H1 (cell line): Measurements from ENCODE around the gene OOEP. TPM values are rescaled to one million over a fixed set of nuclear protein-coding genes. Genes with fewer than 3 reads are reported as not detected.

Experiments used
- CTCF ChIA-PET: fragments of 300-600 bp; sonication (Branson Sonifier 250); formaldehyde crosslinking; loops from one replicate; lab custom pipeline; 2021; ENCODE audit not compliant: partially characterized antibody; lab: Charles Lee
- POLR2A ChIA-PET: fragments of 300-600 bp; sonication (Branson Sonifier 250); formaldehyde crosslinking; loops from one replicate; lab custom pipeline; 2021; ENCODE audit warnings: inconsistent platforms; ENCODE audit not compliant: partially characterized antibody; lab: Charles Lee
- DNase-seq, 2 experiments: peaks; one replicate each; pipeline versions ENCODE4 v3.0.0 to v3.0.0-alpha.2; 2010 to 2022; ENCODE audit warnings: low spot score in 2 of 2, low read depth in 1 of 2, mixed read lengths in 1 of 2
- FAIRE-seq: peaks from 2 replicates; lab custom pipeline; 2011; peaks lifted over from hg19 to GRCh38; lab: Jason Lieb, UNC
- H2AFZ ChIP-seq: 2 replicates; pipeline ENCODE4 v1.8.1; 2012; ENCODE audit warnings: low read length, inconsistent platforms
- H2AK5ac ChIP-seq: 2 replicates; pipeline ENCODE4 v1.6.1; 2013; ENCODE audit warnings: low read depth, low read length
- H2BK120ac ChIP-seq: replicated peaks from 2 replicates; pipeline ENCODE3; 2013; ENCODE audit warnings: low read depth, low read length, inconsistent platforms
- H2BK12ac ChIP-seq: 2 replicates; pipeline ENCODE4 v1.6.1; 2013; ENCODE audit warnings: low read depth, low read length
- H2BK15ac ChIP-seq: 2 replicates; pipeline ENCODE4 v1.6.1; 2013; ENCODE audit warnings: low read length
- H2BK20ac ChIP-seq: 2 replicates; pipeline ENCODE4 v1.6.1; 2013; ENCODE audit warnings: low read length
- H2BK5ac ChIP-seq: 2 replicates; pipeline ENCODE4 v1.6.1; 2013; ENCODE audit warnings: low read depth, low read length
- H3K14ac ChIP-seq: 2 replicates; pipeline ENCODE4 v1.6.1; 2013; ENCODE audit warnings: inconsistent platforms; ENCODE audit not compliant: insufficient read length
- H3K18ac ChIP-seq: 2 replicates; pipeline ENCODE4 v1.6.1; 2013; ENCODE audit warnings: low read length; ENCODE audit errors: extremely low read depth
- H3K23ac ChIP-seq: 2 replicates; pipeline ENCODE4 v1.6.1; 2013; ENCODE audit warnings: inconsistent platforms; ENCODE audit not compliant: insufficient read length
- H3K23me2 ChIP-seq: 2 replicates; pipeline ENCODE4 v1.6.1; 2013; ENCODE audit warnings: low read depth, low read length
- H3K27ac ChIP-seq: 2 replicates; pipeline ENCODE4 v1.6.1; 2011; ENCODE audit warnings: low read depth, low read length, inconsistent platforms
- H3K27me3 ChIP-seq, 4 experiments: replicated peaks in 1 of 4; 1 replicate in 1 of 4; 2 replicates in 3 of 4; pipeline versions ENCODE4 v1.6.1 to v1.8.1; 2011 to 2013; ENCODE audit warnings: low read length in 3 of 4, mild to moderate bottlenecking in 3 of 4, inconsistent platforms in 2 of 4, mixed read lengths in 2 of 4, moderate library complexity in 1 of 4; ENCODE audit not compliant: control insufficient read depth in 3 of 4, insufficient read depth in 3 of 4; ENCODE audit errors: extremely low read depth in 1 of 4
- H3K36me3 ChIP-seq, 4 experiments: 2 replicates each; pipeline versions ENCODE4 v1.6.1 to v1.8.1; 2011 to 2013; ENCODE audit warnings: mild to moderate bottlenecking in 4 of 4, low read length in 3 of 4, moderate library complexity in 2 of 4, control low read depth in 1 of 4, inconsistent platforms in 1 of 4; ENCODE audit not compliant: insufficient read depth in 4 of 4, control insufficient read depth in 2 of 4
- H3K4ac ChIP-seq: replicated peaks from 2 replicates; pipeline ENCODE3; 2013; ENCODE audit warnings: low read length, low read depth, mixed read lengths, inconsistent platforms; ENCODE audit not compliant: insufficient read length
- H3K4me1 ChIP-seq, 4 experiments: replicated peaks in 1 of 4; 1 replicate in 1 of 4; 2 replicates in 3 of 4; pipeline versions ENCODE4 v1.6.1 to v1.8.1; 2011 to 2013; ENCODE audit warnings: low read length in 3 of 4, inconsistent platforms in 2 of 4, mixed read lengths in 1 of 4; ENCODE audit not compliant: insufficient read depth in 4 of 4, control insufficient read depth in 3 of 4
- H3K4me2 ChIP-seq, 2 experiments: 2 replicates each; pipeline versions ENCODE4 v1.6.1 to v1.8.1; 2011 to 2013; ENCODE audit warnings: low read depth in 2 of 2, low read length in 2 of 2, control low read depth in 1 of 2, inconsistent platforms in 1 of 2, mild to moderate bottlenecking in 1 of 2; ENCODE audit not compliant: insufficient read depth in 1 of 2
- H3K4me3 ChIP-seq, 4 experiments: fragments of 200-600, 300-600 bp in 1 of 4; sonication (generic), shearing (Covaris generic), sonication (Bioruptor Twin) in 1 of 4; 2 replicates each; pipeline versions ENCODE4 v1.5.1 to v1.8.1; 2011 to 2016; ENCODE audit warnings: low read length in 4 of 4, low read depth in 3 of 4, control low read depth in 2 of 4, inconsistent platforms in 2 of 4, mild to moderate bottlenecking in 2 of 4, mixed read lengths in 1 of 4, moderate library complexity in 1 of 4; ENCODE audit not compliant: insufficient read depth in 2 of 4; ENCODE audit errors: extremely low read depth in 1 of 4
- H3K56ac ChIP-seq: replicated peaks from 2 replicates; pipeline ENCODE3; 2013; ENCODE audit warnings: low read depth, mild to moderate bottlenecking, mixed read lengths, low read length, inconsistent platforms; ENCODE audit not compliant: insufficient read length
- H3K79me1 ChIP-seq: 2 replicates; pipeline ENCODE4 v1.6.1; 2013; ENCODE audit warnings: low read depth, low read length, control low read depth
- H3K79me2 ChIP-seq, 2 experiments: 2 replicates each; pipeline versions ENCODE4 v1.6.1 to v1.8.1; 2012 to 2013; ENCODE audit warnings: low read length in 2 of 2, mild to moderate bottlenecking in 2 of 2, inconsistent platforms in 1 of 2; ENCODE audit not compliant: insufficient read depth in 2 of 2, control insufficient read depth in 1 of 2
- H3K9ac ChIP-seq, 4 experiments: replicated peaks in 1 of 4; 1 replicate in 1 of 4; 2 replicates in 3 of 4; pipeline versions ENCODE4 v1.6.1 to v1.8.1; 2011 to 2013; ENCODE audit warnings: low read depth in 3 of 4, low read length in 3 of 4, control low read depth in 2 of 4, mild to moderate bottlenecking in 2 of 4, moderate library complexity in 2 of 4, inconsistent platforms in 1 of 4; ENCODE audit errors: extremely low read depth in 1 of 4
- H3K9me3 ChIP-seq, 2 experiments: 2 replicates each; pipeline versions ENCODE4 v1.6.1 to v1.8.1; 2012 to 2013; ENCODE audit warnings: mild to moderate bottlenecking in 2 of 2, moderate library complexity in 2 of 2, control low read depth in 1 of 2, inconsistent platforms in 1 of 2, low read depth in 1 of 2, low read length in 1 of 2, mixed read lengths in 1 of 2; ENCODE audit not compliant: insufficient read depth in 2 of 2
- H4K20me1 ChIP-seq, 2 experiments: replicated peaks in 1 of 2; 2 replicates each; pipeline versions ENCODE3 to v1.8.1; 2011 to 2013; ENCODE audit warnings: inconsistent platforms in 2 of 2, low read length in 2 of 2, mild to moderate bottlenecking in 1 of 2; ENCODE audit not compliant: insufficient read depth in 2 of 2, control insufficient read depth in 1 of 2
- H4K5ac ChIP-seq: 2 replicates; pipeline ENCODE4 v1.6.1; 2013; ENCODE audit warnings: low read length, low read depth, mixed read lengths, inconsistent platforms; ENCODE audit not compliant: insufficient read length
- H4K8ac ChIP-seq: 2 replicates; pipeline ENCODE4 v1.8.0; 2013; ENCODE audit warnings: mild to moderate bottlenecking, moderate library complexity, low read length, inconsistent platforms; ENCODE audit not compliant: insufficient read depth; ENCODE audit errors: extremely low read depth
- H4K91ac ChIP-seq: replicated peaks from 2 replicates; pipeline ENCODE3; 2013; ENCODE audit warnings: low read length, mixed read lengths, inconsistent platforms; ENCODE audit not compliant: insufficient read length
- HDAC2 ChIP-seq, 2 experiments: fragments of 300-600 bp in 1 of 2; sonication (generic) in 1 of 2; IDR thresholded peaks; 2 replicates each; pipeline ENCODE4 v1.6.1; 2011 to 2012; ENCODE audit warnings: low read depth in 2 of 2, low read length in 2 of 2, mild to moderate bottlenecking in 2 of 2, moderate library complexity in 2 of 2, borderline replicate concordance in 1 of 2, inconsistent platforms in 1 of 2
- TEAD4 ChIP-seq: IDR thresholded peaks from 2 replicates; pipeline ENCODE4 v1.6.1; 2012; ENCODE audit warnings: low read depth, low read length, inconsistent platforms, mixed read lengths
- ZNF274 ChIP-seq: IDR thresholded peaks from 2 replicates; pipeline ENCODE4 v1.7.0; 2012; ENCODE audit warnings: low read length, borderline replicate concordance; ENCODE audit errors: extremely low read depth
- whole genome bisulfite sequencing, 2 experiments: shearing (Covaris generic) in 1 of 2; methylation state at CpG; one replicate each; pipeline versions ENCODE4 v1.1.6 to v1.1.7; 2013 to 2015; ENCODE audit warnings: low lambda C conversion rate in 2 of 2, mixed read lengths in 2 of 2, inconsistent platforms in 1 of 2, low coverage in 1 of 2, missing lambda C conversion rate in 1 of 2; ENCODE audit not compliant: insufficient replicate concordance in 2 of 2, insufficient coverage in 1 of 2, insufficient read length in 1 of 2; ENCODE audit errors: extremely low coverage in 1 of 2, missing lambda C conversion rate in 1 of 2; 5-methylcytosine and 5-hydroxymethylcytosine counted together
- polyA plus RNA-seq, 7 experiments: library from polyadenylated mRNA; depleted of rRNA in 3 of 7; stranded (reverse) in 5 of 7; unstranded in 2 of 7; fragments of >200 nt in 5 of 7; fragments of 200-250 nt in 2 of 7; gene quantifications; 1 replicate in 5 of 7; 2 replicates in 1 of 7; 4 replicates in 1 of 7; pipeline versions ENCODE4 v1.2.1 to v1.2.3, GENCODE V29; 2011 to 2013; ENCODE audit warnings: missing spikeins in 2 of 7, mixed read lengths in 2 of 7
- total RNA-seq: library from RNA; stranded (reverse); fragmentation: NEBNext Ultra II Directional; extraction: Animal tissue kit (Norgen Biotek cat#: 25700); gene quantifications from 2 replicates; pipeline ENCODE4 v1.2.1, GENCODE V29; 2021

Gene OOEP
- total and polyA plus RNA-seq, 2 of the 8 experiments (the other 6 are each of a cell fraction or from before 2014, with no cell fraction given): 0.20 to 0.41 TPM

DNA sequence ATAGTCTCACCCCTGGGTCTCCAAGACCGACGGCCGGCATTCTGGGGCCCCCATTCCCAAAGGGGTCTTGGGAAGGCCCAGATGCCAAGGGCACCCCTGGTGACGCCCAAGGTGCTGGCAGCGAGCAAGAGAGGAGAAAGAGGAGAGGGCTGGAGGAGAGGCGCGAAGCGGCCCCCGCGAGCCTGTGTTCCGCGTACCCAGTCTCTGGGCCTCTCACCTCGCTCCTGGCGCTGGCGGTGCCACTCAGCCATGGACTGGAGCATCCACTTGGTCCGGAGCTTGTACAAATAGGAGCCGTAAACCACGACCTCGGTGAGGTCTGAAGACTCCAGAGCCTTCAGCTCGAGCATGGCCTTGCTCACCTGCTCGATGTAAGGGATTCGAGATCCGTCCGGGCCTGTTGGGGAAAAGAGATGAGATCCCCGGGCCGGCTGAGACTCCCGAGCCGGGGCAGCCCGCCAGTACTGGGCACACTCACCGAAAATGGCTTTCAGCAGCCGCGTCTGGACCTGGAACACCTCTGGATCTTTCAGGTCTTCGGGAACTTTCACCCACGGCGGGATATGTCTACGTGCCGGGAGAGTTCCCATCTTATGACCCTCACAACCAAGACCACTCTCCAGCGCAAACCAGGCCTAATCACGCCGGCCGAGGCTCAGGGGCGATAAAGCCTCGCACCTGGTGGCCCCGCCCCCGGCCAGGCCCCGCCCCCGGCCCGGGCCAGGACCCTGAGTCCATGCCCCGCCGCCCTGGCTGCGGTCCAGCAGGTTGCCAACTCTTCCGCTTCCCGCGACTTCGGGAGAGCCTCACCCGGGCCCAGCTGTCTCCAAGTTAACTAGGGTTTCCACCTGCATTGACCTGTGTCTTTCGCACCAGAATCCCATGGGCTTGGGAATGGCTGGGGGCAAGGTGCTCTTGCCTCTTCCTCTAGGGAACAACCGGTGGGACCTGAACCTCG, 15.8 kb downstream of the OOEP start, which contains the start of gene DPPA5:
Gene DPPA5 (minus strand): TSS at position 641 of the 958 bp plus-strand sequence. CDS start 51 bp downstream, at position 590.
- no peak for DNase-seq
- no peaks in the 10 kb centered on the region for H3K23me2 ChIP-seq
- no peaks in the 10 kb centered on the region for H3K79me1 ChIP-seq
- H3K14ac ChIP-seq: no peak within 1 kb of the TSS
- H3K18ac ChIP-seq: peak within 1 kb of the TSS; percentile 60
- 96% methylated on average over 47 of the region's 59 CpGs; no CpG with 5 or more reads in 1 of the 2 experiments for WGBS, 2 experiments
- no peaks in the 10 kb centered on the region for H3K79me2 ChIP-seq
- POLR2A ChIA-PET: interaction anchor here (3.0 kb wide), 1 partner anchor 167 kb away, joined by 9 read pairs; the partner anchor contains the start of gene EEF1A1
- no peaks in the 10 kb centered on the region for H4K20me1 ChIP-seq
- no peaks in the 10 kb centered on the region for H3K36me3 ChIP-seq
- no peak within 1 kb of the TSS for H3K4ac ChIP-seq
- H2BK12ac ChIP-seq: peak within 1 kb of the TSS; percentile 90; the same call in 1 of the 2 replicates
- H3K4me1 ChIP-seq: peaks cover 5 to 15% (median 8%) of the 10 kb centered on the region in 4 experiments
- FAIRE-seq: no peak
- H3K4me3 ChIP-seq: no peak within 1 kb of the TSS
- TF ChIP-seq HDAC2 (IDR thresholded peaks at IDR 0.05; ENCODE audit: borderline replicate concordance in 1 of 2, low read depth in 2 of 2, low read length in 2 of 2): no peak
- no peak for TF ChIP-seq ZNF274
- TF ChIP-seq TEAD4: no peak
- H2BK5ac ChIP-seq: peak within 1 kb of the TSS; percentile 44; the same call in 1 of the 2 replicates
- H4K5ac ChIP-seq: no peak within 1 kb of the TSS
- H2AFZ ChIP-seq: no peak within 1 kb of the TSS
- CTCF ChIA-PET: interaction anchor here (1.0 to 2.1 kb wide), 4 partner anchors 11 to 68 kb away, joined by 3 to 7 read pairs (median 4); no protein-coding TSS in a partner anchor
- H3K9me3 ChIP-seq: peaks cover 0 to 11% of the 10 kb centered on the region in 2 experiments; a peak in 1 of 4 replicates
- H3K56ac ChIP-seq: no peak within 1 kb of the TSS
- H2BK20ac ChIP-seq: peak within 1 kb of the TSS; percentile 95
- no peak within 1 kb of the TSS for H3K9ac ChIP-seq
- no peak within 1 kb of the TSS for H4K8ac ChIP-seq
- no peak within 1 kb of the TSS for H3K27ac ChIP-seq
- H3K27me3 ChIP-seq: no peaks in the 10 kb centered on the region; a peak in 1 of 7 replicates
- peak within 1 kb of the TSS; percentile 79 for H2BK120ac ChIP-seq
- no peak within 1 kb of the TSS for H3K23ac ChIP-seq
- peak within 1 kb of the TSS; percentile 52 for H4K91ac ChIP-seq
- H2BK15ac ChIP-seq: 0 out of 2 replicates have a peak within 1 kb of the TSS, but pooled peaks have one; percentile 72
- no peak within 1 kb of the TSS for H3K4me2 ChIP-seq
- H2AK5ac ChIP-seq: no peak within 1 kb of the TSS
